Measurements from ENCODE around the gene EFCAB6.
"Not testable (repeated sequence)": the region's sequence is repeated elsewhere in the genome, so short reads cannot be mapped to it uniquely, and the experiment has no call there.

The EFCAB6 gene

DNA sequence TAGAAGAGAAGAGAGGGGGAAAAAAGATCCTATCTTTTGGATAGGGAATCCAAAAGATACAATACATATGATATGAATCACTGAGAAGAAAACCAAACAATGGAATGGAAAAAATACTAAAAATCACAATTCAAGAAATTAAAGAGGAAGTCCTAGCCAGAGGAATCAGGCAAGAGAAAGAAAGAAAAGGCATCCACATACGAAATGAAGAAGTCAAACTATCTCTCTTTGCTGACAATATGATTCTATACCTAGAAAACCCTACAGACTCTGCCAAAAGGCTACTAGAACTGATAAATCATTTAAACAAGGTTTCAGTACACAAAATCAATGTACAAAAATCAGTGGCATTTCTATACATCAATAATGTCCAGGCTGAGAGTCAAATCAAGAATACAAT is 91.4 kb downstream of the EFCAB6 start:
- no peak for DNase-seq (ENCODE audit: low read depth in 2 of 2)

DNA sequence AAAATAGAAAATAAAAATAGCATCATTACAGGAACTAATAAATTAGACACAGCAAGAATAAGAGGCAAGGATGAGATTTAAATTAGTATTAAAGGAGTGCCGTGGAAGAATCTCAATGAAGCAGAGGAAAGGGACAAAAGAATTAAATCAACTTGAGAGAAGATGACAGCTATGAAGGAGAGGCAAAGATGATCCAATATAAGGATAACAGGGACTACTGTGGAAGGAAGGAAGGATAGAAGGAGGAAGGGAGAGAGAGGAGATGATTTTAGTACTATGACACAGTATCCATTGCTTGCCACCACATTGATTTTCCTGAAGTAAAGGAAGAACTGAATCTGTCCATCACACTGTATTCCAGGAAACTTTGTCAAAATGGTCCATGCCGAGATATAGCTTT is 98.0 kb downstream of the EFCAB6 start:
- DNase-seq (ENCODE audit: low read depth in 2 of 2): no peak

DNA sequence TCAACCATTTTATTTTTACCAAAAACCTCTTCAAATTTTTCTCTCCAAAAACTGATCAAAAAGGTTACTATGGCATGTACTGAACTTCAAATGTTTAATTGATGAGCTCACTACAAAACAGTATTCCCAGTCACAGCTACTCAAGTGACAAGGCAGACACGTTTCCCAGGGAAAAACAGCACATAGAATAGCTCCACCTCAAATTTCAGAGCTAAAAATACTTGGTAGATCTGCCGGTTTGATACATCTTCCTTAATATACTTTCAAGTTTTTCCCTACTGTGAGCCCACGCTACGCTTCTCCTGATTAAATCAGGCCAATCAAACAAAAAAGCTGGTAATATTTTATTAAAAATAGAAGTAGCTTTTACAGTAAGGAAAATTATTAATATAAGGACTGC is 100.4 kb downstream of the EFCAB6 start:
- DNase-seq (ENCODE audit: low read depth in 2 of 2): no peak

DNA sequence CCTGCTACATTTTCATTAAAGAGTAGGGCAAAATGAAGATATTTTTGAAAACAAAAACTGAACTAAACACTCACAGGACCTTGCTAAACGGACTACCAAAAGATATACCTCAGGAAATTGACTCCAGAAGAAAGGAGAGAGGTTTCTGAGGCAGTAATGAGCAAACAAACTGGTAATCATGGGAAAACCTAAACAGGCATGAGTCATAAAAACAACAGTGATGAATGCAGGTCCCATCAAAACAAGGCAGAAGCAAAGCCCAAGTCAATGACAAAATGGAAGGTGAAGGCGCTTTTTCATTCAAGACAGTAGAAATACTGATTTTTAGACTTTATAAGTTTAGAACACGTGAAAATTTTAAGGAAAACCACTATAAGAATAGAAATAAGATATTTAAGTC is 104.5 kb downstream of the EFCAB6 start:
- DNase-seq (ENCODE audit: low read depth in 2 of 2): no peak

DNA sequence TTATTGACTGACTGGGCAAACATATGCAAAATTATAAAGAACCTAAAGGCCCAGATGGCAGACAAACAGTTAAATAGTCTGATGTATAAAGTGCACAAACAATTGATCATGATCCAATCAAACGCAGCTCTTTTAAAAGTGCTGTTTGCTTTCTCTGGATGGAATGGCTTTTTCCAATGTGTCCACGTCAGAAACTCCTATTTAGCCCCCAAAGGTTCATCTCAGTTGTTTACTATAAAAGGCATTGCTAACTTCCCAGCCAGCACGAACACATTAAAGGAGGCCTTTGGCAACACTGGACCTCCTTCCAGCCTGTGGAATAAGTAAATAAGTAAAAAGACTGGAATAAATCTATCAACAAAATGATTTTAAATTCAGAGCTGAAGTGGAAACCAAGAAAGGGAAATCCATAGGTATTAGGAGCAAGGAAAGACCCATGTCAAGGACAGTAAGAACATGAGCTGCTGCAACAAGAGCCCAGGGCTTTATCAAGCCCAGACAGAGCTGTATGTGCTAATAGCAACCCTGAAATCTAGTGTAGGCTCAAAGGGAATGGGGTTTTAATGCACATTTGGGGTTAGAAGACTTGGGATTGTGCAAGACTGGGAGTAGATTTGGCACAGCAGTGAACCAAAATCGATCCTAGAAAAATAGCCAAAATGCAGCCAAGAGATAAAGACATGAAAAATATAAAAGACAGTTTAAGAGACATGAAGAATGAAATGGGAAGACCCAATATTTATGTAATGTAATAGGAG is 105.4 kb downstream of the EFCAB6 start:
- DNase-seq (ENCODE audit: low read depth in 2 of 2): no peak

DNA sequence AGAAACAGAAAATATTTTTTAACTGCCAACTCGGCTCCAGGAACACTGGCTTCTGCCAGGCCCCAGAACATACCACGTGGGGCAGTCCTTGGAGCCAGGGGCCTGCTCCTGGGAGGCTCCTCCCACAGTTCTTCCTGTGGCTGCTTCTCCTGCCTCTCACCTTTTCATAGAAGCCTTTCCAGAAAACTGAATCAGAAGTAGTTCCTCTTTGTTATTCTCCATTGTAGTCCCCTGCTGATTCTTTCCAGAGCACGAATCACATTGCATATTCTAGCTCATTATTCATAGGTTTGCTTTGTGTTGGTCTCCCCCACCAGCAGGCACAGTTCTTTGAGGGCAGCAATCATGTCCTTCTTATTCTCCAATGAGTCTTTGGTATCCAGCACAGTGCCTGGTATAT is 106.0 kb downstream of the EFCAB6 start:
- DNase-seq (ENCODE audit: low read depth in 2 of 2): no peak

DNA sequence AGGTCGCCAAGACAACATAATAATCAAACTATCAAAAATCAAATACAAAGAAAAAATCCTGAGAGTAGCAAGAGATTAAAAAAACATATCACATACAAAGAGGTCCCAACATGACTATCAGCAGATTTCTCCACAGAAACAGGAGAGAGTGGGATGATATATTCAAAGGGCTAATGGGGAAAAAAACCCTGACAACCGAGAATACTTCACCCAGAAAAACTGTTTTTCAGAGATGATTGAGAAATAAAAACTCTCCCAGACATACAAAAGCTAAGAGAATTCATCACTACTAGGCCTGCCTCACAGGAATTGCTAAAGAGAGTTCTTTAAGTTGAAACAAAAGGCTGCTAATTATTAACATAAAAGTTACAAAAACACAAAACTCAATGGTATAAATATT is 108.1 kb downstream of the EFCAB6 start:
- no peak for DNase-seq (ENCODE audit: low read depth in 2 of 2)

DNA sequence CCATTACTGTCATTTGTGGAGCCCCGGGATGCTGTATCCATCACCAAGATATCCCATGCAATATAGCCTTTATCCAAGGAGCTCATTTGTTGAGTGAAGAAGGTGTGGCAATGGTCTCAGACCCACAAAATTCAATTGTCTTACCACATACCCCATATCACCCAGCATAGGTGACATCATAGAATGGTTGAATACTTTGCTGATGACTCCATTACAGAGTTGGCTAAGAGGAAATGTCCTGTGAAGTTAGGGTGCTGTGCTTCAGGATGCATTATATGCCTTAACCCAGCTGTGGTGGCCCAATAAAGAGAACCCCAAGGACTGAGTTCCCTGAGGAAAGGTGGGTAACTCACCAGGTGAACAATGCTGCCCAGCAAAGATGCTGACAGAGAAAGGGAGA is 113.7 kb downstream of the EFCAB6 start:
- no peak for DNase-seq (ENCODE audit: low read depth in 2 of 2)

DNA sequence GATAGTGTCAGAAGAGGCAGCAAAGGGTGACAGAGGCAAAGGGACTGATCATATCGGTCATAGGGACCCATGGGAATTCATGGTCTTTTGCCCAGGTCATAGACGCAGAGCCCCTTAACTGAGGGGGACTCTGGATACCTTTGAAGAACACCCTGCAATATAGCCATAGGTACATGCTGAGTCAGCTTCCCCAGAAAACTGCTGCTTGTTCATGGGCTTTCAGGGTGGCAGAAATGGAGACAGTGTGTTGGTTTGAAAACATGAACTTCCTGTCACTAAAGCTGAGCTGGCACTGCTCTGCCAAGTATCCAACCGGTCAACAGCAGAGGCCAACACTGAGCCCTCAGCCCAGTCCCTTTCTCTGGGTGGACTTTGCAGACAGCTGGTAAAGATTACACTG is 114.2 kb downstream of the EFCAB6 start:
- no peak for DNase-seq (ENCODE audit: low read depth in 2 of 2)

DNA sequence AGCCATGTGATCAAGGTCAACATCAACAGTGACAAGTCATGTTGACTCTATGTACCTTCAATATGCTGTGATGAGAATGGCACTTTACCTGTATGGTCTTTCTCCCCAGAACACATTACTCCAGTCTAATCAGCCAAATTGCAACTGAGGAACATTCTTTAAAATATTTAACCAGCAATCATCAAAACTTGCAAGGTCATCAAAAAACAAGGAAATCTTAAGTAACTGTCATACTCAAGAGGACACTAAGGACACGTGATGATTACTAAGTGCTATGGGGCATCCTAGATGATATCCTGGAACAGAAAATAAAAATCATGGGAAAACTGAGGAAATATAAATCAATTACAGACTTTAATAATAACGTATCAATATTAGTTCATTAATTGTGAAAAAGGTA is 118.9 kb downstream of the EFCAB6 start:
- no peak for DNase-seq (ENCODE audit: low read depth in 2 of 2)

DNA sequence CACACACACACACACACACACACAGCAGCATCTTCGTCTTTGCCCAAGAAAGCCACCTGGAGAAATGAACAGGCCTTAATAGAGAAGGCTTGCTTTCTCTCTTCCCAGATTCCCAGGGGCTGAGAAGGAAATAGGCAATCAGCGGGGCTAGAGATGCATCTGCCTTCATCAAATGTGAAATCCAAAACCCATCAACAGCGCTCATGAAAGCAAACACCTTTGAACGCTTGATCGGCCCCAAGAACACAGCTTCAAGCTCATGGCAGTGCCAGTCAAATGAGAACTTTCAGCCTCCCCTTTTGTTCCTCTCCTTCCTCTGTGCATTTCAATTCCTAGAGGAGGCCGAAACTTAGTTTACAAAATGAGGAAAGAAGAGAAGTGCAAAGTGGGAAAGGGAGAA is 122.7 kb downstream of the EFCAB6 start:
- DNase-seq (ENCODE audit: low read depth in 2 of 2): no peak

DNA sequence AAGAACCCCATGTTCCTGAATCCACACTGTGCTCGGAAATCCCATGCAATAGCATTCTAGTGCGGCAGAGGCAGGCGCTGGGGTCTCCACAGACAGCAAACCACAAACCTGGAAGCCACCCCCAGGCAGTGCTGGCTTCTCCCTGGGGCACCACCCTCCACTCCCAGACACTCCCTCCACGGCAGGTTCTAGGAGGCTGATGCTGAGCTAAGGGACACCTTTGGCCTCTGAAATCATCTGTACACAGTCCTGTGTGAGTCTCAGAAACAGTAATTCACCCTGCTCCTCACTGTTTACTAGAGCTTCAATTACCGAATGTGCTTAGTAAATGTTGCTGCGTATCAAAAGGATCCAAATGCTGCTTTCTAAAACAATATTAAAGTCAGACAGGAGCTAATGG is 129.3 kb downstream of the EFCAB6 start:
- DNase-seq (ENCODE audit: low read depth in 2 of 2): no peak

DNA sequence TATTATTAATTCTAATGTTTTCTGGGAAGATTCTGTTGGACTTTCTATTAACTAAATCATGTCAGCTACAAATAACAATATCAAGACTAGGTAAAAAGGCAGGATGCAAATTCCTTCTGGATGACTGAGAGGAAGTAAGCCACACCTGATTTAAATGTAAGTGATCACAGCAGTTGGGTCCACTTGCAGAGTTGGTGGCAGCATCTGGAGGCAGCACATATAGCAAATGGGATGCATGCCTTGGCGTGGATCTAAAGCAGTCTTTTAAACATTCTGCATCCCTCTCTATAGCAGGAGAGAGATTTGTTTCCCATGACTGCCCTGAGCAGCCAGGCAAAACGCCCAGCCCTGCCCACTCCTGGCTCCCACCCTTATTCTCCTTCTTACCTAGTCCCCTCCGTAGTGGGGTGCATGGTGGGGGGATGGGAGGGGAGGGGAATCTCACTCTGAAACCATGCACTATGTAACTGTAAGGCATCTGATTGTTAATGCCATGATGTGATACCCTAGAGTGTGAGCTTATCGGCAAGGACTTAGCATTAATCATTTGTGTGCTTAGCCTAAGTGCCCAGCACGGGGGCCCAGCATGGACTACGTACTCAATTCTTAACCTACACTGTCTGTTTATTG is 130.3 kb downstream of the EFCAB6 start:
- DNase-seq (ENCODE audit: low read depth in 2 of 2): no peak

DNA sequence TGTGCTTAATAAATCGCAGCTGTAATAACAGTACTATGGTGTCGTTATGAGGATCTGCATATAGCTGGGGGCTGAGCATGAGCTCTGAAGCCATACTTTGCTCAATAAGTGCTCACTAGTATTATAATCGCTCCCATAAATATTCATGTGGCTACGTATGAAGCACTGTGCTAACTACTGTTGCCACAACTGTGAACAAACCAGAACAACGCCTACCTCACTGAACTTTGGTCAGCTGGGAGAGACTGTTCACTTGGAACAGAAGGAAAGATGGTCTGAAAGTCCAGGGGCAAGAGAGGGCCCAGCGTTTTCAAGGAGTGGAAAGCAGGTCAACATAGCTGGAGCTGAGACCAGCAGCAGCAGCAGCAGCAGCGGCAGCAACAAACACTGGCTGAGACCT is 141.6 kb downstream of the EFCAB6 start:
- no peak for DNase-seq (ENCODE audit: low read depth in 2 of 2)

DNA sequence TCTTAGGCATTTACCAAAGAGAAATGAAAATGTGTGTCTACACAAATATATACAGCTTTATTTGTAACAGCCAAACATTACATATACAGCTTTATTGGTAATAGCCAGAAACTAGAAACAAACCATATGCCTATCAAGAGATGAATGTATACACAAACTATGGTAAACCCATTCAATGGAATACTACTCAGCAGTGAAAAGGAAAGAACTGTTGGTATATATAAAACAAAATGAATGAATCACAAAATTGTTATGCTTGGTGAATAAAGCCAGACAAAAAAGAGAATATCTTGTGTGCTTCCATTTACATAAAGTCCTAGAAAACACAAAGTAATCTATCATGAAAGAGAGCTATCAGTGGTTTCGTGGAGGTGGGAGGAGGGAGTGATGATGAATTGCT is 142.9 kb downstream of the EFCAB6 start:
- no peak for DNase-seq (ENCODE audit: low read depth in 2 of 2)

DNA sequence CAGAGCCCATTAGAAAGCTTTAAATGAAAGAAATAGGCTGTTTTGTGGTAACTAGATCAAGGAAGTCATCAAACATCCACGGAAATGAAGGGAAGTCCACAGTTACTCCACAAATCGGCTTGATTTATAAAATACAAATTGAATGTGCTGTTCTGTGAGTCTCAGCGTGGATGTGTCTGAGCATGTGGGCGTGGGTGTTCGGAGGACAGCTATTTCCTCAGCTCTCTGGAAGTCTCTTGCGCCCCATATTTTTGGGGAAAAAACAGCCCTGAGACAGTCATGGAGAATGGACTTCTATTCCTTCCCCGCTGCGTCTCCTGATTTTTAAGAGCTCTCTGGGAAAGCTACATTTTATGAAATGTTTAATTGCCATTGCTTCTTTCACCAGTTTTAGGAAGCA is 144.4 kb downstream of the EFCAB6 start:
- DNase-seq (ENCODE audit: low read depth in 2 of 2): no peak

DNA sequence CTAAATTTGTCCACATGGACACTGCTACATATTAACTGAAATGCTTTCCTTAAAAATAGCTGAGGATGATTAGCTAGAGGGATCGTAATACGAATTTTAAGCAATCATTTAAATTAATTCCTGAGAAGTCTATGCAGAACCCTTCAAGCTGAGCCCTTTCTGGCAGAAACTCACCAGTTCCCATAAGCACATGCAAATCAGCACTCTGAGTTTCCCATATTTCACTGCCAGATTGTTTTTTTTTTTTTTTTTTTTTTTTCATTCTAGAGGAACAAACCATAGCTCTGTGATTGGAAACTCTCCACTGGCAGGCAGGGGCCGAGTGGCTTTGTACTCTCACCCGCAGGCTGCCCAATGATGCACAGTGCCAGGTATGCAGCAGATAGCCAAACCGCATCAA is 145.6 kb downstream of the EFCAB6 start:
- no peak for DNase-seq (ENCODE audit: low read depth in 2 of 2)

DNA sequence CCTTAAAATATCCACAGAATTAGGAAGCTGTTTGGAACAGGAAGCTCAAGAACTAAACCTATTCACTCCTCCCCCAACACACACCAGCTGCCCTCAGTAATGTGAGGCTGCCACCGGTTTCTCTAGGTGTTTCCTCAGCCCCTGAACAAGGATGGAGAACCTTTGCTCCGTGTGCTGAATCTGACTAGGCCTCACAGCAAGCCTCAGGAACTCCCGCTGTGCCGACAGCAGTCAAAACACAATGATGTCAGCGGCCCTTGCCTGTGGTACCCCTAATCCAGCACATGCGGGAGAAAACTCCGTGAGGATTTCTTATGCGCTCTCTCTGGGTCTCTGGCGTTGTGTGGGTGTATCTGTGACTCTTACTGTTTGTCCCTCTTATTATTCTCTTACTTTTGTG is 153.3 kb downstream of the EFCAB6 start:
- no peak for DNase-seq (ENCODE audit: low read depth in 2 of 2)

DNA sequence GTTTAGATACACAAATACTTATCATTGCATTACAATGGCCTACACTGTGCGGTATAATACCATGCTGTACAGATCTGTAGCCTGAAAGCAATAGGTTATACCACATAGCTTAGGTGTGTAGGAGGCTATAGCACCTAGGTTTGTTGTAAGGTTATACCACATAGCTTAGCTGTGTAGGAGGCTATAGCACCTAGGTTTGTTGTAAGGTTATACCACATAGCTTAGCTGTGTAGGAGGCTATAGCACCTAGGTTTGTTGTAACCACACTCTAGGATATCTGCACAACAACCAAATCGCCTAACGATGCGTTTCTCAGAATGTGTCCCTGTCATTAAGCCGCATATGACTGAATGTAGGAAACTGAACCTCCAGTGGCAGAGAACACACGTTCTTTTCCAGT is 155.5 kb downstream of the EFCAB6 start:
- not testable (repeated sequence) for DNase-seq (ENCODE audit: low read depth in 2 of 2)

DNA sequence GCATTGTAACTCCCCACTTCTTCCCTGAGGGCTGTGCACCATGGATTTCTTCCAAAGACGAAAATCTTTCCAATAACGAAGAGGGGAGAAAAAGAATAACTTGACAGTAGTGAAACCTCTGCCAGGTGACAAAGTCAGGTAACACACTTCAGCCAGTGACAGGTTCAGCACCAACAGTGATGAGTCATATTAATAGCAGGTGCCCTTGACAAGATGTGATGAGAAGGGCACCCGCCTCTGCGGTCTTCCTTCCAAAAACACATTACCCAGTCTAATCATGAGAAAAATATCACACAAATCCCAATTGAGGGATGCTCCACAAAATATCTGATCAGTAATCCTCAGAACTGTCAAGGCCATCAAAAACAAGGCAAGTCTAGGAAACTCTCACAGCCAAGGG is 157.8 kb downstream of the EFCAB6 start:
- no peak for DNase-seq (ENCODE audit: low read depth in 2 of 2)

DNA sequence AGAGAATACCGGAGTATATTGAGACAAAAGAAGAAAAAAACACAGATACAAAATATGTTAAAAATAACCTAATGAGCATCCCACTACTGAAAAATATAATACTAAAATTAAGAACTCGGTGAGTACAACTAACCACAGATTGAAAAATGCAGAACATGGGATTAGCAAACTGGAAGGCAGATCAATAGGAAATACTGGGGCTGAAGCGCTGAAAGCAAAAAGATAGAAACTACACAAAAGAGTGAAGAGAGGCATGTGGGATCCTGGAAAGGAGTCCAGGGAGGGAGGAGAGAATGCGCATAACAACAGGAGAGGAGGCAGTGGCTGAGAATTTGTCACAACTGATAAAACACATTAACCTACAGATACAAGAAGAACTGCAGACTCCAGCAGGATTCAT is 159.3 kb downstream of the EFCAB6 start:
- DNase-seq (ENCODE audit: low read depth in 2 of 2): no peak

DNA sequence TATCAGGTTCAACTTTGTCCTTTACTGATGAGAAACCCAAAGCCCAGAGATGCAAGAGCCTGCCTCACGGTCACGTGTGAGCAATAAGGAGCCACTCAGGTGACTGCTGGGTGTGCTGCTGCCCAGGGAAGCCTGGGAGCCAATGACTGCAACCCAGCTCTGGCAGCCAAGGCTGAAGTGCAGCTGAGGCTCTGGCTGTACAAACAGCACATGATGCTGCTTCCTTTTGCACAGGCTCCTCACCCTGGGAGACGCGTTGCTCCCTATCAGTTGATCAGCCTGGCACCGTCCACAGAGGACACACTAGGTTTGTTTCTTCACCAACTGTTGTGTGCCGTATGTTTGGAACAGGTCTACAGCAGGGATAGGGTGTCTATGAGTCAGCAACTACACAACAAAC is 168.7 kb downstream of the EFCAB6 start:
- DNase-seq (ENCODE audit: low read depth in 2 of 2): no peak

DNA sequence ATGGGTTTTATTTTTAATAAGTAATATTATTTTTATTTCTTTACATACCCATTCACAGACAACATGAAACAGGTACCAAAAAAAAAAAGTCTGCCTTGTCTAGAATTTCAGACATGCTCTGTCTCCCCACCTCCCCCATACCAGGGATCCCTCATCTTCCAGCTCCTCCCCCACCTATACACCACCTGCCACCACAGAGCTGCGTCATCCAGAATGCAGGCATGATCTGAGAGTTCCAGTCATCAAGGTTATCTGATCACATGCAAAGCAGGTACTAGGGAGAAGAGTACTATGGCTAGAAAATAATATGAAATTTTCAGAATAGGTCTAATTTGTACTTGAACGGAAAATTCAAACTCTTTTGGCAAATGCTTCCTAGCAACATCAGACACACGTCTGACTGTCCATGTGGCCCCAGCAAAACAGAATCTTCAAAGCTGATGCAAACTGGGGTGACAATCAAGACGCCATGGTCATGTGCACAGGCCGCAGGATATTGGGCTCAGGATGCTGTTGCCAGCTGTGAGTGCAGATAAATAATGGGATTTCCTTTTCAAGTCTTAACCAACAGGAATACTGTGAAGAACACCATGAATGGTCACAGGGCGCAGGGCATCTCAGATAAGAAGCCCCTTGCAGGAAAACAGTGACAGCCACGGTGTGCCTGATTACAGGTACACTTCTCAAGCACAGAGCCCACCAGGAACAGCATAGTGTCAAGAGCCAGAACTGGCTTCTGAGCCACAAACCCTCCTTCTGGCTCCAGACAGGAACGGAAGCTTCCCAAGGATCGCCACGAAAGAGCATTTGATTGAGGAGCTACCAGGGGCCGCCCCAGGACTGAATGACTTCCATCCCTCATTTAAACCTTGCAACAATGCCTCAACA is 169.5 kb downstream of the EFCAB6 start:
- DNase-seq (ENCODE audit: low read depth in 2 of 2): no peak

All from stimulated activated CD8-positive, alpha-beta memory T cell treated with anti-CD3 and anti-CD28 coated beads, Interleukin-15, amount 100 ng/mL, for 48 hours (primary cell).